ENCODE results near the gene LRRC46. TPM values are rescaled to one million over a fixed set of nuclear protein-coding genes. Genes with fewer than 3 reads are reported as not detected.

The LRRC46 gene
- total and polyA plus RNA-seq, 4 experiments from 2014 or later, result 0.23 to 0.69 TPM; not detected in 2

DNA sequence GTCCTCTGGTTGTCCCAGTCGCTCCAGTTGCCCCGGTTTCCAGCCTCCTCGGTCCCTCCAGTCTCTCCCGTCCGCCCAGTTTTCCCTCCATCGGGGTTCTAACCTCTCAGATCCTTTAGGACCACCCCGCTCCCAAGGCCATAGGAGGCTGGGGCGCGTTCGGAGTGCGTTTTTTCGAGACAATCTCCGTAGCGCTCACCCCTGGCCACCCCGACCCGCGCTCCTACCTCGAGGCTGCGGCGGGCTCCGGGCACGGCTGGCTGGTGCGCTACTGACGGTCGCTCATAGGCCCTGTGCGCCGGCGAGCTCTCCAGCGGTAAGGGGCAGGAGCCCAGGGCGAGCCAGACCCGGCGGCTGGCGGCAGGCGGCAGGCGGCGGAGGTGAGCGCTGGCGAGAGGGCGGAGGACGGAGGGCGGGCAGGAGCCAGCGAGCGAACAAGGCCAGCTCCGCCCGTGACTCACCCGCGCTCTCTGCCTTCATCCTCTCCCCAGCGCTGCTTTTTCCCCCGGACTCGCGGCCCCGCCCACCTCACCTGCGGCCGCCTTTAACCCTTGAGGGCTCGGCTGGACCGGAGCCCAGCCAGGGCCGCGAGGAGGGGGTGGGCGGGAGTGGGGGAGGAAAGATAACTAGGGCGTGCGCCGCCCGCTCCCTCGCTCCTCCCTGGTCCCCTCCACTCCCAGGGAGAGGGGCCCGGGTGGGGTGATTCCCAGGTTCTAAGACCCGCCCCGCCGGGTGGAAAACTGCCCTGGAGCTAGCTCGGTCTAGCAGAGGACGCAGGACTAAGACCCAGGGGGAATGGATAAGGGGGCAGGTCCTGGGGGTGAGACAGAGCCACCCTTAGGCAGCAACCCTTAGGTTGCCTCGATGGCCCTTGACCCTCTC is 19.5 kb downstream of the LRRC46 start, which contains the start of gene SP6:
Gene SP6, minus strand, starts transcription at position 472 of the 882 bp plus-strand sequence. CDS start 2,734 bp downstream, outside the sequence.
- Histone ChIP-seq H3K27ac (ENCODE audit: low read depth, low read length) (no peak within 1 kb of the TSS), H3K9me3 (ENCODE audit: control insufficient read depth in 1 of 2, low read length in 2 of 2) (no peaks in the 10 kb centered on the region), H3K4me1 (ENCODE audit: insufficient read depth, low read length) (peaks cover 37% of the 10 kb centered on the region), H3K27me3 (ENCODE audit: insufficient read depth, low read length) (peaks cover 62% of the 10 kb centered on the region), H3K4me3 (ENCODE audit: low read length in 2 of 2) (no peak within 1 kb of the TSS), H3K36me3 (ENCODE audit: insufficient read depth, low read length) (no peaks in the 10 kb centered on the region)
- DNase-seq, result peak; percentile 39 to 76 (median 45)
- POLR2A ChIA-PET (ENCODE audit: partially characterized antibody), result interaction anchor here (0.9 to 18.7 kb wide), 5 partner anchors 8 to 42 kb away, joined by 3 to 271 read pairs (median 4); partner anchors contain the start of genes LRRC46, MRPL10 and SP2
- H3K4me1 Mint-ChIP-seq, result peaks cover 13 to 38% (median 18%) of the 10 kb centered on the region in 4 donors
- CTCF ChIA-PET (ENCODE audit: partially characterized antibody), result interaction anchor here (1.2 to 20.5 kb wide), 3 partner anchors 10 to 120 kb away, joined by 3 to 562 read pairs (median 14); partner anchors contain the start of genes CDK5RAP3, SCRN2 and SP2
- intact Hi-C loops (cut with micrococcal nuclease), result no loop called here
- H3K27ac Mint-ChIP-seq, result peak within 1 kb of the TSS in 3 of 7 donors; percentile 21 to 56 (median 31)
- no peaks in the 10 kb centered on the region for H3K9me3 Mint-ChIP-seq
- H3K36me3 Mint-ChIP-seq, result no peaks in the 10 kb centered on the region
- H3K4me3 Mint-ChIP-seq, result peak within 1 kb of the TSS; percentile 5 to 77 (median 60)
- H3K27me3 Mint-ChIP-seq, result peaks cover 57 to 73% of the 10 kb centered on the region in 2 donors

DNA sequence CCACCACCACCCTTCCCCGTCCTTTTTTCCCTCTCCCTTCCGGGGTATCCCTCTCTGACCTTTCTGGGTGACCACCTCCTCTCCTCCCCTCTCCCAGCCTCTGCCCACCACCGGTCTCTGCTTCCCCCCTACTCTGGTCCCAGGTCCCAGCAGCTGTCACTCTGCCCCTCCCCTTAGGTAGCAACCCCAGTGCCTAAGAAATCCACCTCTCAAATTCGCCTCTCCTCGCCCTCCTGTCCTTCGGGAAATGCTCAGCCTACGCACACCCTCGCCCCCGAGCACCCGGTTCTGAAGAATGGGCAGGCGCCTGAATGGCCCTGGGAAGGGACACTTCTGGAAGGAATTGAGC is 20.3 kb downstream of the LRRC46 start:
- ChIA-PET CTCF (ENCODE audit: partially characterized antibody) (interaction anchor here (1.9 to 20.5 kb wide), 2 partner anchors 9 to 36 kb away, joined by 12 to 562 read pairs; partner anchors contain the start of gene SP2), POLR2A (ENCODE audit: partially characterized antibody) (interaction anchor here (0.9 to 18.7 kb wide), 4 partner anchors 9 to 41 kb away, joined by 3 to 271 read pairs (median 4); partner anchors contain the start of gene SP2)
- H3K4me1 Mint-ChIP-seq, result peaks cover 13 to 34% (median 18%) of the 10 kb centered on the region in 4 donors
- H3K27me3 ChIP-seq (ENCODE audit: insufficient read depth, low read length), result peaks cover 54% of the 10 kb centered on the region
- H3K27me3 Mint-ChIP-seq, result peaks cover 54 to 73% of the 10 kb centered on the region in 2 donors
- DNase-seq, result no peak
- H3K4me3 Mint-ChIP-seq, result peak overlapping the region in 5 of 8 donors; percentile 19 to 59 (median 58)
- no peaks in the 10 kb centered on the region for H3K9me3 Mint-ChIP-seq
- no peaks in the 10 kb centered on the region for H3K36me3 Mint-ChIP-seq
- no peaks in the 10 kb centered on the region for H3K9me3 ChIP-seq (ENCODE audit: control insufficient read depth in 1 of 2, low read length in 2 of 2)
- no peak overlapping the region for H3K27ac ChIP-seq (ENCODE audit: low read depth, low read length)
- H3K36me3 ChIP-seq (ENCODE audit: insufficient read depth, low read length), result no peaks in the 10 kb centered on the region
- H3K4me1 ChIP-seq (ENCODE audit: insufficient read depth, low read length), result peaks cover 37% of the 10 kb centered on the region
- intact Hi-C loops (cut with micrococcal nuclease), result no loop called here
- peak overlapping the region in 2 of 7 donors; percentile 21 to 56 for H3K27ac Mint-ChIP-seq
- no peak overlapping the region for H3K4me3 ChIP-seq (ENCODE audit: low read length in 2 of 2)

DNA sequence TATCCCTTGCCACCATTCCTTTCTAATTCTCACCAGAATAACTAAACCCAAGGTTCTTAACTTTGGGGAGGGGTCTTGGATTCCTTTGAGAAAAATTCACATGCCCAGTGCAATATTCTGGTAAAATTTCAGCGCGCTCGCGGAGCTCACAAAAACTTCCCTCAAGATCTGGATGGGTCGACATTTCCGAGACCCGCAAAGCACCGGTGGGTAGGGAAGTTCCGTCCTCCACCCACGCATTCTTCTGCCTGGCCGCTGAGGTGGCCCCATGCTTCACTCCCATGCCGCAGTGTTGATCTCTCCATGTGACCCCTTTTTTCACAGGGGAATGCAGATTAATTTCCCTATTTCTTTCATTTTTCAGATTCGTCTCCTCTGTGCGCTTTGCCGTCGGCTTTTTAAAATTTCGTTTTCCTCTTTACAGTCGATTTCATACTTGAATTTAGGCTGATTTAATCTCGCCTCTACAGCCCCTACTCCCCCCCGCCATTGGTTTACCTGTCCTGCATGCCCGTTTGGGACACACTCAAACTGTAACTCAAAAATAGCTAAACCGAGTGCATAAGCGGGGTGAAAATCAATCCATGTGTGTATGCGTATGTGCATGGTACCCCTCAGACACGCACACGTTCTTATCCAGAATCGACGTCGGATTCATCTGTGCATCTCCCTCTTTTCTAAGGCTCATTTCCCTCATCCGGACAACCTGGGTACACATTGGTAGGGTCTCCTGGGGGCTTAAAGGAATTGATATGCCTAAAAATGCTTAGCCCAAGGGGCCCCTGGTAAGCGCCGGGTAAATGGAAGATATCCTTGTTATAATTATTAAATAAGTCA is 20.9 kb downstream of the LRRC46 start:
- H3K27ac ChIP-seq (ENCODE audit: low read depth, low read length), result no peak overlapping the region
- Mint-ChIP-seq H3K4me3 (peak overlapping the region; percentile 4 to 60 (median 48)), H3K9me3 (no peaks in the 10 kb centered on the region), H3K27me3 (peaks cover 49 to 72% of the 10 kb centered on the region in 2 donors), H3K27ac (peak overlapping the region in 1 of 7 donors; percentile 56), H3K4me1 (peaks cover 13 to 28% (median 17%) of the 10 kb centered on the region in 4 donors), H3K36me3 (no peaks in the 10 kb centered on the region)
- CTCF ChIA-PET (ENCODE audit: partially characterized antibody), result interaction anchor here (0.8 to 20.5 kb wide), 3 partner anchors 9 to 35 kb away, joined by 4 to 562 read pairs (median 12); partner anchors contain the start of genes SCRN2 and SP2
- intact Hi-C loops (cut with micrococcal nuclease), result no loop called here
- no peak for DNase-seq
- H3K4me3 ChIP-seq (ENCODE audit: low read length in 2 of 2), result no peak overlapping the region
- POLR2A ChIA-PET (ENCODE audit: partially characterized antibody), result interaction anchor here (0.9 to 18.7 kb wide), 3 partner anchors 10 to 40 kb away, joined by 4 to 271 read pairs (median 5); partner anchors contain the start of gene SP2
- H3K27me3 ChIP-seq (ENCODE audit: insufficient read depth, low read length), result peaks cover 48% of the 10 kb centered on the region
- H3K36me3 ChIP-seq (ENCODE audit: insufficient read depth, low read length), result no peaks in the 10 kb centered on the region
- H3K4me1 ChIP-seq (ENCODE audit: insufficient read depth, low read length), result peaks cover 32% of the 10 kb centered on the region
- H3K9me3 ChIP-seq (ENCODE audit: control insufficient read depth in 1 of 2, low read length in 2 of 2), result no peaks in the 10 kb centered on the region

DNA sequence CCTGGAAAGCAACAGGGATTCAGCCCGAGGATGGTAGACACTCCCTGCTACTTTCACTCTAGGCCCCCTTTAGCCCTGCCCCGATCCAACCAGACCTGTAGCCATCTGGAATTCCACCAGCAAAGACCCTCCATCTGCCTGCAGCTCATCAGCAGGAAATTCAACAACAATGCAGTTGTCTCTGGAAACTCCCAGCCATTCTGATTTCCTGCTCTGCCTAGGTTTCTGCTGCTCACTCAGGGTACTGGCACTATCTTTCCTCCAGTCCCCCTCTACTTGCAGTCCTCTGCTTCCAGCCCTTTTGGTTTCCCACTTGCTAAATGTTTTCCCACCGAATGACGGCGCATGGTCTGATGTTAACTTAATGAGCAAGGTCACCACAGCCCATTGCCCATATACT is 22.1 kb downstream of the LRRC46 start:
- Mint-ChIP-seq H3K4me3 (no peak overlapping the region), H3K27ac (no peak overlapping the region), H3K27me3 (peaks cover 48 to 73% of the 10 kb centered on the region in 2 donors), H3K4me1 (peaks cover 13 to 27% (median 17%) of the 10 kb centered on the region in 4 donors), H3K9me3 (no peaks in the 10 kb centered on the region), H3K36me3 (no peaks in the 10 kb centered on the region)
- intact Hi-C loops (cut with micrococcal nuclease), result no loop called here
- Histone ChIP-seq H3K27ac (ENCODE audit: low read depth, low read length) (no peak overlapping the region), H3K36me3 (ENCODE audit: insufficient read depth, low read length) (no peaks in the 10 kb centered on the region), H3K4me1 (ENCODE audit: insufficient read depth, low read length) (peaks cover 29% of the 10 kb centered on the region), H3K9me3 (ENCODE audit: control insufficient read depth in 1 of 2, low read length in 2 of 2) (no peaks in the 10 kb centered on the region), H3K27me3 (ENCODE audit: insufficient read depth, low read length) (peaks cover 42% of the 10 kb centered on the region), H3K4me3 (ENCODE audit: low read length in 2 of 2) (no peak overlapping the region)
- no peak for DNase-seq
- CTCF ChIA-PET (ENCODE audit: partially characterized antibody), result interaction anchor here (3.2 to 20.5 kb wide), 2 partner anchors 12 to 34 kb away, joined by 24 to 562 read pairs; partner anchors contain the start of genes SCRN2 and SP2
- POLR2A ChIA-PET (ENCODE audit: partially characterized antibody), result interaction anchor here (1.7 kb wide), 1 partner anchor 9 kb away, joined by 4 read pairs; no protein-coding TSS in a partner anchor

DNA sequence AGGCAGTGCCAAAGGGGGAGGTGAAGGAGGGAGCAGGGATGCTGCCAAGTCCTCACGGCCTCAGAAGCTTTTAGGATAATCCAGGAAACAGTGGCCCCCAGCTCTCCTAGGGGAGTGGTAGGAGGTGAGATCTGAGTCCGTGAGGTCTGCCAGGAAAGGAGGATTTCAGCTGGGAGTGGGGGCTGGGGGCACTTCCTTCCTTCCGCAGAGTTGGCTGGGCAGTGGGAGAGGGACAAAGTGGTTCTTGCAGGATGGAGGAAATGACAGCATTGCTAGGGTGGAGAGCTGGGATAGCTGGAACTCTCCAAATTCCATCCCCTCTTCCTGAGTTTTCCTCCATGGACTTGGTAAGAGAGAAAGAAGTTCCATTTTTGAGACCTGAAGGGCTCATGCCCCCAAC is 24.3 kb downstream of the LRRC46 start:
- no peak overlapping the region for H3K27ac Mint-ChIP-seq
- peaks cover 22% of the 10 kb centered on the region for H3K27me3 ChIP-seq (ENCODE audit: insufficient read depth, low read length)
- H3K9me3 Mint-ChIP-seq, result no peaks in the 10 kb centered on the region
- H3K4me3 ChIP-seq (ENCODE audit: low read length in 2 of 2), result no peak overlapping the region
- intact Hi-C loops (cut with micrococcal nuclease), result no loop called here
- ChIA-PET POLR2A (ENCODE audit: partially characterized antibody) (no interaction called here), CTCF (ENCODE audit: partially characterized antibody) (interaction anchor here (1.3 to 3.2 kb wide), 3 partner anchors 10 to 34 kb away, joined by 3 to 24 read pairs (median 14); partner anchors contain the start of gene SCRN2)
- H3K4me3 Mint-ChIP-seq, result no peak overlapping the region
- peaks cover 19% of the 10 kb centered on the region for H3K4me1 ChIP-seq (ENCODE audit: insufficient read depth, low read length)
- no peak overlapping the region for H3K27ac ChIP-seq (ENCODE audit: low read depth, low read length)
- H3K27me3 Mint-ChIP-seq, result peaks cover 34 to 64% of the 10 kb centered on the region in 2 donors
- H3K4me1 Mint-ChIP-seq, result peaks cover 6 to 12% (median 9%) of the 10 kb centered on the region in 4 donors
- no peaks in the 10 kb centered on the region for H3K36me3 ChIP-seq (ENCODE audit: insufficient read depth, low read length)
- H3K9me3 ChIP-seq (ENCODE audit: control insufficient read depth in 1 of 2, low read length in 2 of 2), result no peaks in the 10 kb centered on the region
- H3K36me3 Mint-ChIP-seq, result no peaks in the 10 kb centered on the region
- no peak for DNase-seq

DNA sequence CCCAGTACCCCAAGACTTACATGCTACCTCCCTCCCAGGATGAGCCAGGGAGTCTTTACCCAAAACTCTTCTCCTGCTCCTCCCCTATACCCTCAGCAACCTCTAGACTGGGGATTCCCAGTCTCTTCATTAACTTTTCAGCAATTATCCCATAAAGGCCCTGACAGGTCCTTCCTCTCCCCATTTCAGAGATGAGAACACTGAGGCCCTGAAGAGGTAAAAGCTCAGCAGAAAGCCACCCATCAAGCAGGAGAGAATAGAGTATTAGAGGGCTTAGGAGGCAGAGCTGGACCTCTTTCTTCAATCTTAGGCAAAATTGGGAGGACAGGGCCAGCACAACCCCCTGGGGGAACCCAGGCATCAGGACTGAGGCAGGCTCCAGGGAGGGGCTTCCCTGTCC is 25.4 kb downstream of the LRRC46 start:
- DNase-seq, result no peak
- no peak overlapping the region for H3K4me3 Mint-ChIP-seq
- peaks cover 11% of the 10 kb centered on the region for H3K4me1 ChIP-seq (ENCODE audit: insufficient read depth, low read length)
- H3K27ac ChIP-seq (ENCODE audit: low read depth, low read length), result no peak overlapping the region
- H3K36me3 ChIP-seq (ENCODE audit: insufficient read depth, low read length), result no peaks in the 10 kb centered on the region
- ChIA-PET CTCF (ENCODE audit: partially characterized antibody) (interaction anchor here (1.0 to 3.2 kb wide), 4 partner anchors 15 to 33 kb away, joined by 3 to 24 read pairs (median 10); partner anchors contain the start of gene SCRN2), POLR2A (ENCODE audit: partially characterized antibody) (no interaction called here)
- H3K27me3 ChIP-seq (ENCODE audit: insufficient read depth, low read length), result peaks cover 21% of the 10 kb centered on the region
- H3K9me3 ChIP-seq (ENCODE audit: control insufficient read depth in 1 of 2, low read length in 2 of 2), result no peaks in the 10 kb centered on the region
- intact Hi-C loops (cut with micrococcal nuclease), result no loop called here
- no peaks in the 10 kb centered on the region for H3K36me3 Mint-ChIP-seq
- no peaks in the 10 kb centered on the region for H3K9me3 Mint-ChIP-seq
- H3K27me3 Mint-ChIP-seq, result peaks cover 34 to 60% of the 10 kb centered on the region in 2 donors
- no peak overlapping the region for H3K4me3 ChIP-seq (ENCODE audit: low read length in 2 of 2)
- H3K27ac Mint-ChIP-seq, result no peak overlapping the region
- peaks cover 6 to 9% (median 8%) of the 10 kb centered on the region in 4 donors for H3K4me1 Mint-ChIP-seq
